Kidney (tissue), 14 donors: ENCODE results near the gene U2AF2. TPM values are rescaled to one million over a fixed set of nuclear protein-coding genes. Genes with fewer than 3 reads are reported as not detected.

Source experiments
- DNase-seq, 5 donors: peaks; one replicate each; pipeline ENCODE4 v3.0.0-alpha.2; 2013 to 2020
- FAIRE-seq: peaks from 2 replicates; lab custom pipeline; 2012; peaks lifted over from hg19 to GRCh38; lab: Jason Lieb, UNC
- H3K27ac ChIP-seq, 2 donors: one replicate each; pipeline ENCODE4 v1.7.0; 2013; ENCODE audit warnings: low read depth in 2 of 2, low read length in 2 of 2, inconsistent platforms in 1 of 2
- H3K27me3 ChIP-seq: one replicate; pipeline ENCODE4 v1.7.1; 2013; ENCODE audit warnings: low read length, inconsistent platforms; ENCODE audit not compliant: control insufficient read depth, insufficient read depth
- H3K36me3 ChIP-seq, 3 donors: one replicate each; pipeline versions ENCODE4 v1.7.0 to v1.7.1; 2013; ENCODE audit warnings: low read length in 3 of 3, control low read depth in 1 of 3, inconsistent platforms in 1 of 3; ENCODE audit not compliant: insufficient read depth in 3 of 3, control insufficient read depth in 2 of 3
- H3K4me1 ChIP-seq, 3 donors: one replicate each; pipeline versions ENCODE4 v1.7.0 to v1.7.1; 2013; ENCODE audit warnings: low read length in 3 of 3, inconsistent platforms in 1 of 3, low read depth in 1 of 3; ENCODE audit not compliant: control insufficient read depth in 2 of 3, insufficient read depth in 2 of 3
- H3K4me3 ChIP-seq, 3 donors: one replicate each; pipeline versions ENCODE4 v1.7.0 to v1.8.1; 2013; ENCODE audit warnings: low read length in 3 of 3, control low read depth in 1 of 3, inconsistent platforms in 1 of 3
- H3K9ac ChIP-seq, 3 donors: one replicate each; pipeline versions ENCODE4 v1.7.0 to v1.7.1; 2013; ENCODE audit warnings: low read length in 3 of 3, control low read depth in 1 of 3, inconsistent platforms in 1 of 3
- H3K9me3 ChIP-seq, 3 donors: one replicate each; pipeline versions ENCODE4 v1.7.0 to v1.7.1; 2013; ENCODE audit warnings: low read length in 3 of 3, control low read depth in 1 of 3, inconsistent platforms in 1 of 3; ENCODE audit not compliant: control insufficient read depth in 2 of 3, insufficient read depth in 1 of 3
- intact Hi-C: fragments of 100-400 bp; cut with DNase I; formaldehyde crosslinking; loops from one replicate; pipeline ENCODE4 v1.11.1; 2022
- polyA plus RNA-seq: library from polyadenylated mRNA; stranded (reverse); fragments of 350-450 nt; fragmentation: Illumina TruSeq; extraction: RNeasy Lipid Tissue Mini Kit (QIAGEN cat#74804); gene quantifications from one replicate; pipeline ENCODE4 v1.2.3, GENCODE V29; 2014; ENCODE audit warnings: low read depth, low replicate concordance; ENCODE audit not compliant: insufficient read depth
- total RNA-seq: library from RNA; stranded (reverse); fragmentation: NEBNext Ultra II Directional; extraction: Animal tissue kit (Norgen Biotek cat#: 25700); gene quantifications from one replicate; pipeline ENCODE4 v1.2.1, GENCODE V29; 2021
- TF ChIP-seq, protein P1 (sequence below): IDR thresholded peaks from 3 replicates; pipeline ENCODE4 v1.5.1; 2012; ENCODE audit warnings: mild to moderate bottlenecking, moderate library complexity, borderline replicate concordance; ENCODE audit not compliant: insufficient read depth; ENCODE audit errors: extremely low read depth
- donor health status: control.
- donor health status: control.
- donor health status: control.
- donor health status: control.
- donor health status: control.
- donor health status: DM: yes; HTN: yes; CAD: no.
- donor health status: Normal renal cell carcinoma (clear cell type).

U2AF2 gene
- total and polyA plus RNA-seq, 2 donors from 2014 or later = 54.8 to 161 TPM

DNA sequence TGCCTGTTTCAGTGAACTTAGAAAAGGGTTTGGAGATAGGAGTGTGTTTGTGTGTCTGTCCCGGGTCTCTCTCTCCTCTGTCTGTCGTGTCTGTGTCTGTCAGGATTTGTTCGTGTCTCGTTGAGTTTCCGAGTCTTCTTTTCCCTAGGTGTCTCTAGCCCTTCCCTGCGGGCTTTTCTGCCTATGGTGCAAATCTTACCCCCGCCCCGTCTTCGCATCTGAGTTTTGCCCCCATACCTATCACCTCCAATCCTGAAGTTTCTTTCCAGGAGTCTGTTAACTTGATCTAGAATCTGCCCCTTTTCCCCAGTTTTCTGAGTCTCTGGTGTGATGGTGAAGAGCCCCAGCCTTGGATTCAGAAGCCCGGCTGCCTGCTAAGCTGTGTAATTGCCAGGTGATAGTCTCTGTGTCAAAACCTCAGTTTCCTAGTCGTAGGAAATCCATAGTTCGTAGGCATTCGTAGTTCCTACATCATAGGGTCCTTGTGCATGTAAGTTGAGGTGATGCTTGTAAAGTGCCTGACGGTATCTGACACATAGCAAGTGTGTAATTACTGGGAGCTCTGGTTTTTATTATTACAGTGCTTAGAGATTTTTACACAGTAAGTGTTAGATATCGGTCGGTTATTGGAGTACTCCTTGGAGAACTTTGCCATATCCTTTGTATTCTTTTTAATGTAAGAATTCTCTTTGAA, 21.0 kb downstream of the U2AF2 start:
- peaks cover 0 to 48% (median 35%) of the 10 kb centered on the region in 3 donors for H3K4me1 ChIP-seq
- H3K9me3 ChIP-seq = no peaks in the 10 kb centered on the region
- TF ChIP-seq, protein P1, sequence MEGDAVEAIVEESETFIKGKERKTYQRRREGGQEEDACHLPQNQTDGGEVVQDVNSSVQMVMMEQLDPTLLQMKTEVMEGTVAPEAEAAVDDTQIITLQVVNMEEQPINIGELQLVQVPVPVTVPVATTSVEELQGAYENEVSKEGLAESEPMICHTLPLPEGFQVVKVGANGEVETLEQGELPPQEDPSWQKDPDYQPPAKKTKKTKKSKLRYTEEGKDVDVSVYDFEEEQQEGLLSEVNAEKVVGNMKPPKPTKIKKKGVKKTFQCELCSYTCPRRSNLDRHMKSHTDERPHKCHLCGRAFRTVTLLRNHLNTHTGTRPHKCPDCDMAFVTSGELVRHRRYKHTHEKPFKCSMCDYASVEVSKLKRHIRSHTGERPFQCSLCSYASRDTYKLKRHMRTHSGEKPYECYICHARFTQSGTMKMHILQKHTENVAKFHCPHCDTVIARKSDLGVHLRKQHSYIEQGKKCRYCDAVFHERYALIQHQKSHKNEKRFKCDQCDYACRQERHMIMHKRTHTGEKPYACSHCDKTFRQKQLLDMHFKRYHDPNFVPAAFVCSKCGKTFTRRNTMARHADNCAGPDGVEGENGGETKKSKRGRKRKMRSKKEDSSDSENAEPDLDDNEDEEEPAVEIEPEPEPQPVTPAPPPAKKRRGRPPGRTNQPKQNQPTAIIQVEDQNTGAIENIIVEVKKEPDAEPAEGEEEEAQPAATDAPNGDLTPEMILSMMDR = no peak
- H3K9ac ChIP-seq = peak overlapping the region; percentile 64 to 93 (median 92)
- no peaks in the 10 kb centered on the region for H3K27me3 ChIP-seq
- DNase-seq = no peak
- FAIRE-seq = no peak
- peak overlapping the region; percentile 76 to 98 (median 97) for H3K4me3 ChIP-seq
- peaks cover 2 to 15% (median 15%) of the 10 kb centered on the region in 3 donors for H3K36me3 ChIP-seq
- intact Hi-C loops = no loop called here
- H3K27ac ChIP-seq = peak overlapping the region; percentile 63 to 84

DNA sequence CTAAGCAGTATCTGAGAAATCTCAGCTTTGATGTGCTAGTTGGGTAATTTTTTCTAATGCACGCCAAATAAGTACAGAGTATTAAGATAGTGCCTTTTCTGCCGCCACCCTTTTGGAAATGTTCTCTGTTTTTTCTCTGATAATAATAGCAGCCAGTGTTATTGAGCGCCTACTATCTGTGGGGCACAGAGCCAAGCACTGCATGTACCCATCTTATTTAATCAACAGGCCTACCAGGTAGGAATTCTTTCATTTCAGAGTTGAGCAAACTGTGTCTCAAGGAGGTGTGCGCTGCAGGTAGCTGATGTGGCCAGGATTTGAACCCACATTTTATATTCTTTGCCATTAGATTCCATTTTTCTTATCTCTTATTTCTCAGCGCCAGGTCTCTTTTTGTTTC, 21.5 kb downstream of the U2AF2 start:
- peaks cover 0 to 54% (median 40%) of the 10 kb centered on the region in 3 donors for H3K4me1 ChIP-seq

DNA sequence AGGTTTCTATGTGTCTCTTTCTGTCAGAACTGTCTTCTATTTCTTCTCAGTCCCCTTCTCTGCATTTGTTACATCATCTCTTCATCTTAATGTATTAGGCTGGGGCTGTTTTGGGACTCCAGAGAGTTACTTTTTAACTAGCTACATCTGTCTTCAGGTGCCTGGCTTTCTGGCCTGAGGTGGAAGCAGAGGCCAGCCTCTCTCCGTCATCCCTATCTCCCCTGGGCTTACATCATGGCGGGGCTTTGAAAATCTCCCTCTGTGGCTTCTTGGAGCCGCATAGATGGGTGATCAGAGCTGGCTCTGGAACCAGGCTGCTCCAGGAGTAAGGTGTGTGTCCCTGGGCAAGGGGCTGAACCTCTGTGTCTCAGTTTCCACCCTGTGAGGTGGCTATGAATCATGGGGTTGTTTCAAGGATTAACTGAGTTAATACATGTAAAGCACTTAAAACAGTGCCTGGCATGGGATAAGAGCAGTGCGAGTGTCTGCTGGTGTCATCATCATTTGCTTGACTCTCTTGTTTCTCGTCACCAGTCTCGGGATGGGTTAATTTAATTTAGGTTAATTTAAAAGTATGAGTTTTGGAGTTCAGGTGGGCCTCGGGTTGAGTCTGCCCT, 22.2 kb downstream of the U2AF2 start:
- FAIRE-seq = no peak
- peak overlapping the region in 1 of 2 donors; percentile 57 for H3K27ac ChIP-seq
- H3K9ac ChIP-seq = peak overlapping the region in 2 of 3 donors; percentile 38 to 39

More for the DNA sequence above, 21.5 kb downstream of the U2AF2 start:
- intact Hi-C loops = no loop called here
- H3K9me3 ChIP-seq = no peaks in the 10 kb centered on the region
- TF ChIP-seq, protein P1 = no peak
- FAIRE-seq (no peak), DNase-seq (no peak)
- peak overlapping the region in 2 of 3 donors; percentile 38 to 92 for H3K9ac ChIP-seq
- peaks cover 2 to 15% (median 15%) of the 10 kb centered on the region in 3 donors for H3K36me3 ChIP-seq
- H3K4me3 ChIP-seq = peak overlapping the region in 2 of 3 donors; percentile 97 to 98
- H3K27me3 ChIP-seq = no peaks in the 10 kb centered on the region
- H3K27ac ChIP-seq = peak overlapping the region in 1 of 2 donors; percentile 15

More for the DNA sequence above, 22.2 kb downstream of the U2AF2 start:
- Histone ChIP-seq H3K36me3 (peaks cover 2 to 15% (median 15%) of the 10 kb centered on the region in 3 donors), H3K9me3 (no peaks in the 10 kb centered on the region), H3K4me3 (peak overlapping the region in 2 of 3 donors; percentile 97 to 98), H3K4me1 (peaks cover 0 to 56% (median 45%) of the 10 kb centered on the region in 3 donors), H3K27me3 (no peaks in the 10 kb centered on the region)
- intact Hi-C loops = no loop called here
- peak in 1 of 5 donors; percentile 25 for DNase-seq
- TF ChIP-seq, protein P1 = no peak
